Colonic mucosa (tissue), 4 donors: ENCODE data around the gene NT5DC1. TPM values are rescaled to one million over a fixed set of nuclear protein-coding genes. Genes with fewer than 3 reads are reported as not detected.

ENCODE experiments used
- DNase-seq: peaks from one replicate; pipeline ENCODE4 v3.0.0-alpha.2; 2020
- H3K27ac ChIP-seq: fragments of 200-600 bp; one replicate; pipeline ENCODE4 v1.8.0; 2021
- H3K27me3 ChIP-seq: fragments of 200-600 bp; one replicate; pipeline ENCODE4 v1.8.0; 2021
- H3K36me3 ChIP-seq: fragments of 200-600 bp; one replicate; pipeline ENCODE4 v1.8.0; 2021
- H3K4me1 ChIP-seq: fragments of 200-600 bp; one replicate; pipeline ENCODE4 v1.8.0; 2021; ENCODE audit warnings: mild to moderate bottlenecking
- H3K4me3 ChIP-seq: fragments of 200-600 bp; one replicate; pipeline ENCODE4 v1.8.0; 2021
- H3K9ac ChIP-seq, 2 donors: one replicate each; pipeline ENCODE4 v1.7.0; 2013; ENCODE audit warnings: control low read depth in 2 of 2, low read depth in 2 of 2, low read length in 2 of 2
- H3K9me3 ChIP-seq: fragments of 200-600 bp; one replicate; pipeline ENCODE4 v1.8.0; 2021
- intact Hi-C: fragments of 100-400 bp; cut with DNase I; formaldehyde crosslinking; loops from one replicate; pipeline ENCODE4 v1.14.1; 2022
- total RNA-seq, 2 donors: library from RNA; stranded (reverse); fragmentation: NEBNext Ultra II Directional in 1 of 2; extraction: Animal tissue kit (Norgen Biotek cat#: 25700) in 1 of 2; gene quantifications; one replicate each; pipeline ENCODE4 v1.2.1, GENCODE V29; 2021
- TF ChIP-seq, protein P1 (sequence below): fragments of 200-600 bp; IDR thresholded peaks from one replicate; pipeline ENCODE4 v1.8.0; 2022; ENCODE audit warnings: antibody characterized with exemption, mild to moderate bottlenecking
- donor health status: healthy.
- donor health status: DM: no; HTN: no; CAD: no.
- donor health status: DM: no; HTN: no; CAD: no.

Gene NT5DC1
- total RNA-seq, 2 donors from 2014 or later, result 49.8 to 50.1 TPM

DNA sequence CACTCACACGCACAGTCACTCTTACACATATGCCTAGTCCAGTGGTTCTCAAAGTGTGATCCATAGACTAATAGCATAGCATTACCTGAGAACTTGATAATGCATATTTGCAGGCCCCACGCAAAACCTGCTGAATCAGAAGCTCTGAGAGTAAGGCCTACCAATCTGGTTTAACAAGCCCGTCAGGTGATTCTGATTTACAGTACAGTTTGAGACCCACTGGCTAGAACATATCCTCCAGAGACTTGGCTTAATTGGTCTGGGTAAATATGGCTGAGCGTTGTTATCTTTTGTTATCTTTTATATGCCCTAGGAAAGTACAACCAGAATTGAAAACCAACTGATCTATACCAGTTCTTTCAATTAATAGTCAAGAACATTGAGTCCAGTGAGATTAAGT, 143.6 kb downstream of the NT5DC1 start:
- no peaks in the 10 kb centered on the region for H3K4me1 ChIP-seq
- TF ChIP-seq, protein P1, sequence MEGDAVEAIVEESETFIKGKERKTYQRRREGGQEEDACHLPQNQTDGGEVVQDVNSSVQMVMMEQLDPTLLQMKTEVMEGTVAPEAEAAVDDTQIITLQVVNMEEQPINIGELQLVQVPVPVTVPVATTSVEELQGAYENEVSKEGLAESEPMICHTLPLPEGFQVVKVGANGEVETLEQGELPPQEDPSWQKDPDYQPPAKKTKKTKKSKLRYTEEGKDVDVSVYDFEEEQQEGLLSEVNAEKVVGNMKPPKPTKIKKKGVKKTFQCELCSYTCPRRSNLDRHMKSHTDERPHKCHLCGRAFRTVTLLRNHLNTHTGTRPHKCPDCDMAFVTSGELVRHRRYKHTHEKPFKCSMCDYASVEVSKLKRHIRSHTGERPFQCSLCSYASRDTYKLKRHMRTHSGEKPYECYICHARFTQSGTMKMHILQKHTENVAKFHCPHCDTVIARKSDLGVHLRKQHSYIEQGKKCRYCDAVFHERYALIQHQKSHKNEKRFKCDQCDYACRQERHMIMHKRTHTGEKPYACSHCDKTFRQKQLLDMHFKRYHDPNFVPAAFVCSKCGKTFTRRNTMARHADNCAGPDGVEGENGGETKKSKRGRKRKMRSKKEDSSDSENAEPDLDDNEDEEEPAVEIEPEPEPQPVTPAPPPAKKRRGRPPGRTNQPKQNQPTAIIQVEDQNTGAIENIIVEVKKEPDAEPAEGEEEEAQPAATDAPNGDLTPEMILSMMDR, result no peak
- intact Hi-C loops, result no loop called here
- no peak overlapping the region for H3K9ac ChIP-seq
- DNase-seq, result no peak
- no peaks in the 10 kb centered on the region for H3K9me3 ChIP-seq
- H3K36me3 ChIP-seq, result no peaks in the 10 kb centered on the region
- H3K4me3 ChIP-seq, result no peak overlapping the region
- H3K27me3 ChIP-seq, result no peaks in the 10 kb centered on the region
- H3K27ac ChIP-seq, result no peak overlapping the region

DNA sequence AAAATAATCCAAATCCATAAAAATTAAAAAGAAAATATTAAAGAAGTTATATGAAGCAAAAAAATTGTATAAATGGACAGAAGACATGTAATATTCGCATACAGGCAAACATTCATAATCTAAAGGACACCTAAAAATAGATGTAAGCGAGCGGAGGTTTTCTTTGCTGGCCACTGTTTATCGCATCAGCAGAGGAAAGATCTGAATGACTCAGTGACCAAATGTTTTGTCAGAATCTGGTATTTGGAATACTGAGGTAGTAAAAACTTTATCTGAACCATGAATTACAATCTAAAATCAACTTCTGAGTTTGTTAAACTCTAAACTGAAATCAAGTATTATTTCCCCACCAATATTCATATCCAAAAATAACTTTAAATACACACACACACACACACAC, 145.4 kb downstream of the NT5DC1 start:
- intact Hi-C loops, result no loop called here
- Histone ChIP-seq H3K4me1 (no peaks in the 10 kb centered on the region), H3K36me3 (no peaks in the 10 kb centered on the region), H3K9ac (no peak overlapping the region), H3K9me3 (no peaks in the 10 kb centered on the region), H3K27ac (no peak overlapping the region), H3K4me3 (no peak overlapping the region), H3K27me3 (no peaks in the 10 kb centered on the region)
- TF ChIP-seq, protein P1, result no peak
- no peak for DNase-seq

DNA sequence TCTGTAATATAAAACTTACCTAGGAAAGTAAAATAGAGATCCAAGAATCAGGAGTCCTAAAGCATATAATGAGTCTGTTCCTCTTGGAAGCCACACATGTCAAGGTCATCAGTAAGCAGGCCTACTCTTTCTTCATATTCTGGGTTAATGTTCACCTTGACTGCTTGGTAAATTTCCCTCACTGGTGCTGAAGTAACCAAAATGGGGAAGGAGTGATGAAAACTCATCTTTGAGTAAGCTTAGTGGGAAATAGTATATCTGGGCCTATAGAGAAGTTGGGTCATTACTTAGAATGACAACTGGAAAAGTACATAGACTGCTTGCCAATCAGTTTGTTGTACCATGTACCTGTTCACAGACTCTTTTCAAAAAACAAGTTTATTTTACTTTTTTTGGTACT, 146.6 kb downstream of the NT5DC1 start:
- H3K36me3 ChIP-seq, result no peaks in the 10 kb centered on the region
- no peaks in the 10 kb centered on the region for H3K27me3 ChIP-seq
- TF ChIP-seq, protein P1, result no peak
- intact Hi-C loops, result no loop called here
- H3K9ac ChIP-seq, result no peak overlapping the region
- no peak overlapping the region for H3K27ac ChIP-seq
- no peaks in the 10 kb centered on the region for H3K9me3 ChIP-seq
- no peak overlapping the region for H3K4me3 ChIP-seq
- no peak for DNase-seq
- H3K4me1 ChIP-seq, result no peaks in the 10 kb centered on the region

DNA sequence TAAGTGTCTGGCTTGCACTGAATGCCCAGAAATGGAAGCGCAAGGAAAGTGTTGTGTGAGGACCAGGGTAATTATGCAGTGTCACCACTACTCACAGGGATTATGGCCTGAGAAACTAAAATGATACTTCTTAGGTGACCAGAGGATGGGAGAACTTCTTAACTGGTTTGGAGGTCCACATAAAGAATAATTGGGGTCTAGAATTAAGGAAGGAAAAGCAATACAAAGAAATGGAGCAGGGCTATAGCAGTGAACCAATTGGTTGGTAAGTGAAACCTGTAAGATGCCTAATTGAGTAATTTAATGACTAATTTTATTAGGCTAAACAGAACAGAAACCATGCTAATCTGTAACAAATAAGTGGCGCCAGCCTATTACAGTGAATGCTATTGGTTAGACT, 147.9 kb downstream of the NT5DC1 start:
- Histone ChIP-seq H3K27me3 (no peaks in the 10 kb centered on the region), H3K9me3 (no peaks in the 10 kb centered on the region), H3K27ac (no peak overlapping the region), H3K36me3 (no peaks in the 10 kb centered on the region), H3K9ac (no peak overlapping the region), H3K4me3 (no peak overlapping the region), H3K4me1 (peaks cover 3% of the 10 kb centered on the region)
- TF ChIP-seq, protein P1, result no peak
- DNase-seq, result no peak
- intact Hi-C loops, result no loop called here

DNA sequence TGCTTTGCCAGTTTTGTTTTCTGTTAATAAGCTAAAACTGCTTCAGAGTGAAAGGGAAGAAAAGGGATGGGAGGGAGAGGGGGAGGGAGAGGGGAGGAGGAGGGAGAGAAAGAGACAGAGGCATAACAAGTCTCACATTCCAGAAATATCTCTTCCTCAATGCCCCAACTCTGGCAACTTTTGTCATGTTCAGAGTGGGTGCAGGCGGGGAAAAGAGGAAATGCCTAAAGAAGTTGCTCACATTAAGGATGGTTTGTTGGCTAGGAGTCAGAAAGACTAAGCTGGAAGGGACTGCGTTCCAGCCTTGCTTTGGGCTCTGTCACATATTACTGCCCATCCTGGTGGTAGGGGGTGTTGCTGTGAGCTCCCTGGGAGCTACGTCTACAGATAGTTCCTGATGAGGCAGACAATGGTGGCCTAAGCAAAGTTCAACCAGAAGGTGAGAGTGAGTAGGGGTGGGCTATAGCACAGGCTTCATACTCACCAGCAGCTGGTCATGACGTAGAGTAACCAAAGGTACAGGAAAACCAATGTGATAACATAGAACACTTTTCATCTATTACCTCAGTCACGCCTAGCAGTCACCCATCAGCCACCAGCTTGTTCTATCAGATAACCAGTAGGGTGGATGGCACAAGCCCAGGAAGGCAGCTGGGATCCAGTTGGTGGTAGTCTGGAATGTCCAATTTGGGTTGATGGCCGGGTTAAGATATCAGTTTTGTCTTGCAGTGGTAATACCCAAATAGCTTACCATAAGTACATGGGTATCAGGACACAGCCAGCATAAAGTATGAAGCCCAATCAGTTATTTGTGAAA, 151.1 kb downstream of the NT5DC1 start:
- H3K36me3 ChIP-seq, result no peaks in the 10 kb centered on the region
- H3K27ac ChIP-seq, result no peak overlapping the region

More for the DNA sequence above, 151.1 kb downstream of the NT5DC1 start:
- H3K4me1 ChIP-seq, result peaks cover 3% of the 10 kb centered on the region
- H3K4me3 ChIP-seq, result no peak overlapping the region
- no peak overlapping the region for H3K9ac ChIP-seq
- no peak for DNase-seq
- H3K9me3 ChIP-seq, result no peaks in the 10 kb centered on the region
- no peaks in the 10 kb centered on the region for H3K27me3 ChIP-seq
- intact Hi-C loops, result no loop called here
- TF ChIP-seq, protein P1, result no peak
